Measurements from ENCODE around the gene SSBP4. TPM values are rescaled to one million over a fixed set of nuclear protein-coding genes. Genes with fewer than 3 reads are reported as not detected.

The SSBP4 gene
- total and polyA plus RNA-seq, 9 of the 15 experiments (the other 6 are each of a cell fraction or from before 2014, with no cell fraction given) = 1.1 to 189 (median 39.0) TPM

- TF ChIP-seq, protein P1, sequence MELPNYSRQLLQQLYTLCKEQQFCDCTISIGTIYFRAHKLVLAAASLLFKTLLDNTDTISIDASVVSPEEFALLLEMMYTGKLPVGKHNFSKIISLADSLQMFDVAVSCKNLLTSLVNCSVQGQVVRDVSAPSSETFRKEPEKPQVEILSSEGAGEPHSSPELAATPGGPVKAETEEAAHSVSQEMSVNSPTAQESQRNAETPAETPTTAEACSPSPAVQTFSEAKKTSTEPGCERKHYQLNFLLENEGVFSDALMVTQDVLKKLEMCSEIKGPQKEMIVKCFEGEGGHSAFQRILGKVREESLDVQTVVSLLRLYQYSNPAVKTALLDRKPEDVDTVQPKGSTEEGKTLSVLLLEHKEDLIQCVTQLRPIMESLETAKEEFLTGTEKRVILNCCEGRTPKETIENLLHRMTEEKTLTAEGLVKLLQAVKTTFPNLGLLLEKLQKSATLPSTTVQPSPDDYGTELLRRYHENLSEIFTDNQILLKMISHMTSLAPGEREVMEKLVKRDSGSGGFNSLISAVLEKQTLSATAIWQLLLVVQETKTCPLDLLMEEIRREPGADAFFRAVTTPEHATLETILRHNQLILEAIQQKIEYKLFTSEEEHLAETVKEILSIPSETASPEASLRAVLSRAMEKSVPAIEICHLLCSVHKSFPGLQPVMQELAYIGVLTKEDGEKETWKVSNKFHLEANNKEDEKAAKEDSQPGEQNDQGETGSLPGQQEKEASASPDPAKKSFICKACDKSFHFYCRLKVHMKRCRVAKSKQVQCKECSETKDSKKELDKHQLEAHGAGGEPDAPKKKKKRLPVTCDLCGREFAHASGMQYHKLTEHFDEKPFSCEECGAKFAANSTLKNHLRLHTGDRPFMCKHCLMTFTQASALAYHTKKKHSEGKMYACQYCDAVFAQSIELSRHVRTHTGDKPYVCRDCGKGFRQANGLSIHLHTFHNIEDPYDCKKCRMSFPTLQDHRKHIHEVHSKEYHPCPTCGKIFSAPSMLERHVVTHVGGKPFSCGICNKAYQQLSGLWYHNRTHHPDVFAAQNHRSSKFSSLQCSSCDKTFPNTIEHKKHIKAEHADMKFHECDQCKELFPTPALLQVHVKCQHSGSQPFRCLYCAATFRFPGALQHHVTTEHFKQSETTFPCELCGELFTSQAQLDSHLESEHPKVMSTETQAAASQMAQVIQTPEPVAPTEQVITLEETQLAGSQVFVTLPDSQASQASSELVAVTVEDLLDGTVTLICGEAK (IDR thresholded peaks at IDR 0.05) = peak; percentile 94
- TF ChIP-seq, protein P1 (CRISPR knock-in tag; IDR thresholded peaks at IDR 0.05) = no peak
- TF ChIP-seq, protein P2, sequence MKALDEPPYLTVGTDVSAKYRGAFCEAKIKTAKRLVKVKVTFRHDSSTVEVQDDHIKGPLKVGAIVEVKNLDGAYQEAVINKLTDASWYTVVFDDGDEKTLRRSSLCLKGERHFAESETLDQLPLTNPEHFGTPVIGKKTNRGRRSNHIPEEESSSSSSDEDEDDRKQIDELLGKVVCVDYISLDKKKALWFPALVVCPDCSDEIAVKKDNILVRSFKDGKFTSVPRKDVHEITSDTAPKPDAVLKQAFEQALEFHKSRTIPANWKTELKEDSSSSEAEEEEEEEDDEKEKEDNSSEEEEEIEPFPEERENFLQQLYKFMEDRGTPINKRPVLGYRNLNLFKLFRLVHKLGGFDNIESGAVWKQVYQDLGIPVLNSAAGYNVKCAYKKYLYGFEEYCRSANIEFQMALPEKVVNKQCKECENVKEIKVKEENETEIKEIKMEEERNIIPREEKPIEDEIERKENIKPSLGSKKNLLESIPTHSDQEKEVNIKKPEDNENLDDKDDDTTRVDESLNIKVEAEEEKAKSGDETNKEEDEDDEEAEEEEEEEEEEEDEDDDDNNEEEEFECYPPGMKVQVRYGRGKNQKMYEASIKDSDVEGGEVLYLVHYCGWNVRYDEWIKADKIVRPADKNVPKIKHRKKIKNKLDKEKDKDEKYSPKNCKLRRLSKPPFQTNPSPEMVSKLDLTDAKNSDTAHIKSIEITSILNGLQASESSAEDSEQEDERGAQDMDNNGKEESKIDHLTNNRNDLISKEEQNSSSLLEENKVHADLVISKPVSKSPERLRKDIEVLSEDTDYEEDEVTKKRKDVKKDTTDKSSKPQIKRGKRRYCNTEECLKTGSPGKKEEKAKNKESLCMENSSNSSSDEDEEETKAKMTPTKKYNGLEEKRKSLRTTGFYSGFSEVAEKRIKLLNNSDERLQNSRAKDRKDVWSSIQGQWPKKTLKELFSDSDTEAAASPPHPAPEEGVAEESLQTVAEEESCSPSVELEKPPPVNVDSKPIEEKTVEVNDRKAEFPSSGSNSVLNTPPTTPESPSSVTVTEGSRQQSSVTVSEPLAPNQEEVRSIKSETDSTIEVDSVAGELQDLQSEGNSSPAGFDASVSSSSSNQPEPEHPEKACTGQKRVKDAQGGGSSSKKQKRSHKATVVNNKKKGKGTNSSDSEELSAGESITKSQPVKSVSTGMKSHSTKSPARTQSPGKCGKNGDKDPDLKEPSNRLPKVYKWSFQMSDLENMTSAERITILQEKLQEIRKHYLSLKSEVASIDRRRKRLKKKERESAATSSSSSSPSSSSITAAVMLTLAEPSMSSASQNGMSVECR (CRISPR knock-in tag; IDR thresholded peaks at IDR 0.05) = peak; percentile 90
- TF ChIP-seq RBM15 (IDR thresholded peaks at IDR 0.05; ENCODE audit: insufficient read depth, low read length) = no peak
- peak; percentile 29; the same call in 1 of the 2 replicates for TF ChIP-seq XRCC5 (IDR thresholded peaks at IDR 0.05; ENCODE audit: low read depth, low read length)
- peak; percentile 87 for TF ChIP-seq FOXJ2 (tag; IDR thresholded peaks at IDR 0.05)
- peak; percentile 55; the same call in 1 of the 2 replicates for TF ChIP-seq DMBX1 (CRISPR knock-in tag; IDR thresholded peaks at IDR 0.05; ENCODE audit: borderline replicate concordance)
- TF ChIP-seq ZNF785 (CRISPR knock-in tag; IDR thresholded peaks at IDR 0.05) = no peak
- peak; percentile 98 for TF ChIP-seq ETV1 (tag; conservative IDR thresholded peaks at IDR 0.05; ENCODE audit: low read depth)
- peak; percentile 21; the same call in 1 of the 2 replicates for TF ChIP-seq ZNF239 (CRISPR knock-in tag; IDR thresholded peaks at IDR 0.05)
- TF ChIP-seq, protein P3, sequence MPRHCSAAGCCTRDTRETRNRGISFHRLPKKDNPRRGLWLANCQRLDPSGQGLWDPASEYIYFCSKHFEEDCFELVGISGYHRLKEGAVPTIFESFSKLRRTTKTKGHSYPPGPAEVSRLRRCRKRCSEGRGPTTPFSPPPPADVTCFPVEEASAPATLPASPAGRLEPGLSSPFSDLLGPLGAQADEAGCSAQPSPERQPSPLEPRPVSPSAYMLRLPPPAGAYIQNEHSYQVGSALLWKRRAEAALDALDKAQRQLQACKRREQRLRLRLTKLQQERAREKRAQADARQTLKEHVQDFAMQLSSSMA (CRISPR knock-in tag; IDR thresholded peaks at IDR 0.05) = 0 out of 2 replicates have a peak, but pooled peaks have one; percentile 27
- no peak for TF ChIP-seq ZNF699 (CRISPR knock-in tag; IDR thresholded peaks at IDR 0.05; ENCODE audit: insufficient replicate concordance)
- no peak for TF ChIP-seq IFI16 (CRISPR knock-in tag; IDR thresholded peaks at IDR 0.05)
Observed at GRCh38 chr19:18373892-18374629, 45.1 kb upstream of the SSBP4 start (continued).

Measured in K562 (cell line).